Nephron (organoid): Measurements from ENCODE around the gene SF3B1.
A peak's percentile ranks its signal among the peaks of the same experiment; 100 is the strongest.
"Not testable (repeated sequence)": the region's sequence is repeated elsewhere in the genome, so short reads cannot be mapped to it uniquely, and the experiment has no call there.

ENCODE experiments used
- H3K27ac Mint-ChIP-seq, 3 experiments: 2 replicates each; pipeline ENCODE4 v1.8.0; 2020; ENCODE audit warnings: mixed read lengths in 3 of 3, mild to moderate bottlenecking in 2 of 3, moderate library complexity in 1 of 3
- H3K27me3 Mint-ChIP-seq: 2 replicates; pipeline ENCODE4 v1.8.0; 2021; ENCODE audit warnings: low read depth, mild to moderate bottlenecking, moderate library complexity, mixed read lengths
- H3K36me3 Mint-ChIP-seq: 2 replicates; pipeline ENCODE4 v1.8.0; 2020; ENCODE audit warnings: low read depth, mixed read lengths
- H3K4me1 Mint-ChIP-seq: 2 replicates; pipeline ENCODE4 v1.8.0; 2020; ENCODE audit warnings: mixed read lengths
- H3K4me3 Mint-ChIP-seq, 3 experiments: 2 replicates each; pipeline ENCODE4 v1.8.0; 2020; ENCODE audit warnings: mild to moderate bottlenecking in 3 of 3, mixed read lengths in 3 of 3, moderate library complexity in 2 of 3
- H3K9me3 Mint-ChIP-seq: 2 replicates; pipeline ENCODE4 v1.8.0; 2020; ENCODE audit warnings: mixed read lengths
- TF ChIP-seq, protein P1 (sequence below), 3 experiments: fragments of 200-600 bp; sonication (generic); IDR thresholded peaks; one replicate each; pipeline ENCODE4 v1.5.0; 2021; ENCODE audit warnings: antibody characterized with exemption in 3 of 3; ENCODE audit not compliant: unreplicated experiment in 3 of 3

SF3B1 gene

DNA sequence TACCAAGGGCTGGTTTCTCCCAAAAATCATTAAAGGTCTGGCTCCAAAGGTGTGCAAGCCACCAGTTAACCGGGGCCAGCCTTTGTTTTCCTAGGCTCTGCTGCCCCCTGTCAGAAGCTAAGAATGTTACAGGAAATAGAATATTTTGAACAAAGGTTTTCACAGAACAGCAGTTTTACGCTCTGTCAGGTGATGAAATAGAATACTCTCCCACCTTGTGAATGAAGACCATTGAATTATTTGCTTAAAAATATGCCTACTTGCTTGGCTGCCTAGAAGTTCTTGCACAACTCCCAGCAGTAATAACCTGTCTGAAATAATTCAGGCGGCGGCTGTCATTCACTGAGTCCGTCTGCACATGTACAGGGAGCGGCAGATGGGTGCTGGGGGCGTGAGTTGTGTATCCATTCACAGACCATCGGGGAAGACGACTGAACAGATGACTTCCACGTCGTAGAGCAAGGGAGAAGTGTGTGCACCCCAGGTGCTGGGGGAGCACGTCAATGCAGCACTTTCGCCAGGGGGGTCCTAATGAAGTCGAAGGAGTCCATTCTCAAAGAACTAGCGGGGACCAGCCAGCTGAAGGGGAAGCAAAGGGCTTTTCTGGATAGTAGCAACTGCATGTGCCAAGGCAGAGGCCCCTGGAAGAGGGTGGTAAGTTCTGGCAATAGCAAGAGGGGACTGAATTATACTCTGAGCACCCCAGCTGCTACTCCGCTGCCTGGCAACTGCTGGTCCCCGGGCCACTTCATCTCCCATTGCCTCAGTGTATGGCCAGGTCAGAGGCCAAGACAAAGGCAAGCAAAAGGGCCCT lies 56.1 kb downstream of the SF3B1 start:
- no peaks in the 10 kb centered on the region for H3K27me3 Mint-ChIP-seq
- no peaks in the 10 kb centered on the region for H3K36me3 Mint-ChIP-seq
- H3K4me3 Mint-ChIP-seq, result peak overlapping the region in 1 of 3 experiments; percentile 33
- TF ChIP-seq, protein P1, sequence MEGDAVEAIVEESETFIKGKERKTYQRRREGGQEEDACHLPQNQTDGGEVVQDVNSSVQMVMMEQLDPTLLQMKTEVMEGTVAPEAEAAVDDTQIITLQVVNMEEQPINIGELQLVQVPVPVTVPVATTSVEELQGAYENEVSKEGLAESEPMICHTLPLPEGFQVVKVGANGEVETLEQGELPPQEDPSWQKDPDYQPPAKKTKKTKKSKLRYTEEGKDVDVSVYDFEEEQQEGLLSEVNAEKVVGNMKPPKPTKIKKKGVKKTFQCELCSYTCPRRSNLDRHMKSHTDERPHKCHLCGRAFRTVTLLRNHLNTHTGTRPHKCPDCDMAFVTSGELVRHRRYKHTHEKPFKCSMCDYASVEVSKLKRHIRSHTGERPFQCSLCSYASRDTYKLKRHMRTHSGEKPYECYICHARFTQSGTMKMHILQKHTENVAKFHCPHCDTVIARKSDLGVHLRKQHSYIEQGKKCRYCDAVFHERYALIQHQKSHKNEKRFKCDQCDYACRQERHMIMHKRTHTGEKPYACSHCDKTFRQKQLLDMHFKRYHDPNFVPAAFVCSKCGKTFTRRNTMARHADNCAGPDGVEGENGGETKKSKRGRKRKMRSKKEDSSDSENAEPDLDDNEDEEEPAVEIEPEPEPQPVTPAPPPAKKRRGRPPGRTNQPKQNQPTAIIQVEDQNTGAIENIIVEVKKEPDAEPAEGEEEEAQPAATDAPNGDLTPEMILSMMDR (IDR thresholded peaks at IDR 0.05; ENCODE audit: unreplicated experiment in 3 of 3), result peak; percentile 81 to 88 (median 85)
- H3K9me3 Mint-ChIP-seq, result no peaks in the 10 kb centered on the region
- peak overlapping the region in 2 of 3 experiments; percentile 63 to 80 for H3K27ac Mint-ChIP-seq
- H3K4me1 Mint-ChIP-seq, result peaks cover 22% of the 10 kb centered on the region

GRCh38 chr2:197378086-197378485 lies 56.7 kb downstream of the SF3B1 start:
- Mint-ChIP-seq H3K4me1 (peaks cover 22% of the 10 kb centered on the region), H3K36me3 (no peaks in the 10 kb centered on the region), H3K9me3 (no peaks in the 10 kb centered on the region), H3K4me3 (no peak overlapping the region), H3K27ac (peak overlapping the region in 2 of 3 experiments; percentile 63 to 80), H3K27me3 (no peaks in the 10 kb centered on the region)
- TF ChIP-seq, protein P1 (IDR thresholded peaks at IDR 0.05; ENCODE audit: unreplicated experiment in 3 of 3), result no peak

- H3K9me3 Mint-ChIP-seq, result no peaks in the 10 kb centered on the region
- peaks cover 22% of the 10 kb centered on the region for H3K4me1 Mint-ChIP-seq
- no peaks in the 10 kb centered on the region for H3K36me3 Mint-ChIP-seq
- H3K27me3 Mint-ChIP-seq, result no peaks in the 10 kb centered on the region
- peak overlapping the region in 1 of 3 experiments; percentile 0 for H3K27ac Mint-ChIP-seq
- H3K4me3 Mint-ChIP-seq, result no peak overlapping the region
- TF ChIP-seq, protein P1 (IDR thresholded peaks at IDR 0.05; ENCODE audit: unreplicated experiment in 3 of 3), result no peak
These were observed 57.2 kb downstream of the SF3B1 start for GRCh38 chr2:197377670-197378069.

- Mint-ChIP-seq H3K4me3 (no peak overlapping the region), H3K27me3 (no peaks in the 10 kb centered on the region)
These were observed 62.2 kb downstream of the SF3B1 start for GRCh38 chr2:197372592-197372991.

DNA sequence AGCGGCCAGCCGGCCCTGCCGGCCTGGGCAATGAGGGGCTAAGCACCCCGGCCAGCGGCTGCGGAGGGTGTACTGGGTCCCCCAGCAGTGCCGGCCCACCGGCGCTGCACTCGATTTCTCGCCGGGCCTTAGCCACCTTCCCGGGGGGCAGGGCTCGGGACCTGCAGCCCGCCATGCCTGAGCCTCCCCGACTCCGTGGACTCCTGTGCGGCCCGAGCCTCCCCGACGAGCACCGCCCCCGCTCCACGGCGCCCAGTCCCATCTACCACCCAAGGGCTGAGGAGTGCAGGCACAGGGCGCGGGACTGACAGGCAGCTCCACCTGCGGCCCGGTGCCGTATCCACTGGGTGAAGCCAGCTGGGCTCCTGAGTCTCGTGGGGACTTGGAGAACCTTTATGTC lies 64.2 kb downstream of the SF3B1 start:
- H3K9me3 Mint-ChIP-seq, H3K27me3 Mint-ChIP-seq, H3K4me3 Mint-ChIP-seq, H3K27ac Mint-ChIP-seq, H3K36me3 Mint-ChIP-seq: not testable (repeated sequence)
- H3K4me1 Mint-ChIP-seq, result peaks cover 23% of the 10 kb centered on the region

More at GRCh38 chr2:197372592-197372991, 62.2 kb downstream of the SF3B1 start:
- Mint-ChIP-seq H3K27ac (no peak overlapping the region), H3K36me3 (no peaks in the 10 kb centered on the region), H3K4me1 (peaks cover 23% of the 10 kb centered on the region), H3K9me3 (peaks cover 4% of the 10 kb centered on the region)
- TF ChIP-seq, protein P1 (IDR thresholded peaks at IDR 0.05; ENCODE audit: unreplicated experiment in 3 of 3), result no peak

DNA sequence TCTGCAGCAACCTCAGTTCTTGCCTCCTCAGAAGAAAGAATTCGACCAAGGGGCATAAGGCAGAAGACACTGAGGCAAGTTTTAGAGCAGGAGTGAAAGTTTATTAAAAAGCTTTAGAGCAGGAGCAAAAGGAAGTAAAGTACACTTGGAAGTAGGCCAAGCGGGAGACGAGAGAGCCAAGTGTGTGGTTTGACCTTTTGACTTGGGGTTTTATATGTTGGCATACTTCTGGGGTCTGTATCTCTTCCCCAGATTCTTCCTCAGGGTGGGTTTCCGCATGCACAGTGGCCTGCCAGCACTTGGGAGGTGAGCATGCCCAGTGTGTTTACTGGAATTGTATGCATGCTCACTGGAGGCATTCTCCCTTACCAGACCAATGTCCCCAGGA lies 64.9 kb downstream of the SF3B1 start:
- Mint-ChIP-seq H3K36me3 (no peaks in the 10 kb centered on the region), H3K4me3 (no peak overlapping the region), H3K27ac (peak overlapping the region; percentile 67 to 91 (median 82)), H3K4me1 (peaks cover 23% of the 10 kb centered on the region), H3K27me3 (no peaks in the 10 kb centered on the region), H3K9me3 (peaks cover 4% of the 10 kb centered on the region)
- TF ChIP-seq, protein P1 (IDR thresholded peaks at IDR 0.05; ENCODE audit: unreplicated experiment in 3 of 3), result no peak
